ACHN (cell line): ENCODE data around the gene DENND1A.
A peak's percentile ranks its signal among the peaks of the same experiment; 100 is the strongest.

Experiments
- DNase-seq: peaks from one replicate; pipeline ENCODE4 v3.0.0-alpha.2; 2015
- in situ Hi-C: cut with HindIII; loops from 2 replicates; pipeline ENCODE4 v1.10.0; 2017; ENCODE audit warnings: low sequenced_read_pairs, low pct_ligation_motif_present, low pct_unique_long_range_greater_than_20kb

DENND1A gene

DNA sequence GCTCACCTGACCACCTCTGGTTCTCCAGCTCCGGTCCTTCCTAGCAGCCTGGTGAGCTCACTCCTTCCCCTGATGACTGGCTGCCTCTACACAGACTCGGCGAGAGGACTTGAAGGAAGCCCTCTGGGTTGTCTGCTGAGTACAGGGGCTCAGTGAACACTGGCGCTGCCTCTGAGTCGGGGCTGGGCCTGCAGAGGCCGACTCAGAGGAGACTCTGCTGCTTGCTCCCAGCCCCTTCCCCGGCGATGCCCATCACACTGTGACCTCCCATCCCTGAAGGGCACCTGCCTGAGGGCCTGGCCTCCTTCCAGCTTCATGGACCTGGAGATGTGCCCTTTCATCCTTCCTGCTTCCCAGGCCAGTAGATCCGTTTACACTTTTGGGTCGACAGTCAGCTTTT is 551.9 kb downstream of the DENND1A start:
- in situ Hi-C loops: no loop called here

DNA sequence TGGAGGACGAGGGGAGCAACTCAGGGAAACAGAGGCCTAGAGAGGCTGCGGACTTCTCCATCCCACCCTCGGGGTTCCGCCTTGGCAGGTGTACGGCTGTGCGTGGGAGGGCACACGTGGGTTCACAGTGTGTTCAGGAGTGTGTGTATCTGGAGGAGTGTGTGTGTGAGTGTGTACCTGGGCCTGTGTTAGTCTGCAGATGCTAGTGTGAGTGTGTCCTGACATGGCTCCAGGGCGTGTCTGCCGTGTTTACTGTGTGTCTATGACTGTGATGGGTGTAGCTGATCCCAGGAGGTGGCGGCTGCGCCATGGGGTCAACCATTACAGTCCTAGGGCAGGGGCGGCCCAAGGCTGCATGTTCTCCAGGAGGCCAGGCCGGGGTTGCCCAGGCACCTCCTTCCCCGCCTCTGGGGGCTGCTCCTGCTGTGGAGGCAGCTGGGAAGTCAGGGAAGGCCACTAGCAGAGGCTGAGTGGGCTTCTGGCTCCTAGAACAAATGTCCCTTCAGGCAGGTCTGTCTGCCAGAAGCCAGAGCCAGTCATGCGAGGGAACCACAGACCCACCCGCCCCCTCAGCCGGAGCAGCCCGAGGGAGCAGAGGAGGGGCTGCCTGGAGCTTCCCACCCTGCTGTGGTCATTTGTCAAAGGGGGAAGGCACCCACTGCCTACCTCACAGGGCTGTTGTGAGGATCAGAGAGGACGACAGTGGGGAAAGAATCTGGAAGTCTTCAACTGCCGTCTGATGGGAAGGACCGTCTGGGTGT is 552.5 kb downstream of the DENND1A start:
- no peak for DNase-seq
- in situ Hi-C loops: no loop called here

More for the DNA sequence above, 551.9 kb downstream of the DENND1A start:
- DNase-seq: no peak

- in situ Hi-C loops: no loop called here
- DNase-seq: no peak
These were observed 553.5 kb downstream of the DENND1A start for GRCh38 chr9:123376218-123377071.

DNA sequence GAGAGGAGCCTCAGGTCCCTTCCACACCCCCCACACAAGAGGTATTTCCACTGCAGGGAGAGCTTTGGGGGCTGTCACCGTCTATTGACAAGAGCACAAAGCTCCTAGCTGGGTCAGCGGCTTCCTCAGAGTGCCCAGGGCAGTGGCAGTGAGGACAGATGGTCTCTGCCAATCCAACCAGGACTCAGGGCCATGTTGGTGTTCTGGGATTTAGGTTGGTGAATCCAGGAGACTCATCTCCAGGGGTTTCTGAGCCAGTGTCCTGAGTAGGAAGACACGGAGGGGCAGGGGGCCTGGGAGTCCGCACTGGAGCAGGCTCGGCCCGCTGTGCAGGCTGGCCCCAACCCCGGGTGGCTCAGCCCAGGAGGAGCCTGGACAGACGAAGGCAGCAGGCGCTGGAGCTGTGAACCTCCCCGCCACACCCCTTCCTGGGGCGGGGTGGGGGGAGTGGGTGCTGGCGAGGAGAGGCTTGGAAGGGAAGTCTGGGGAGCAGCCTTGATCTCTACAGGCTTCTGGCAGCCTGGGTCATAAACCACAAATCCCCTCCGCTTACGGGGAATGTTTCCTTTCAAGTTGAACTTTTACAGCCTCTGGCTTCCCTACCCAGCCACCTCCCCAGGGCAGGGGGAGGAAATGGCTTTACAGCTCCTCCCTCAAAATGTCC is 554.3 kb downstream of the DENND1A start:
- DNase-seq: peak; percentile 59
- in situ Hi-C loops: no loop called here

- in situ Hi-C loops: no loop called here
- DNase-seq: no peak
These were observed 556.0 kb downstream of the DENND1A start for GRCh38 chr9:123373946-123374345.

GRCh38 chr9:123373447-123373923 is 556.4 kb downstream of the DENND1A start:
- DNase-seq: no peak
- in situ Hi-C loops: no loop called here

DNA sequence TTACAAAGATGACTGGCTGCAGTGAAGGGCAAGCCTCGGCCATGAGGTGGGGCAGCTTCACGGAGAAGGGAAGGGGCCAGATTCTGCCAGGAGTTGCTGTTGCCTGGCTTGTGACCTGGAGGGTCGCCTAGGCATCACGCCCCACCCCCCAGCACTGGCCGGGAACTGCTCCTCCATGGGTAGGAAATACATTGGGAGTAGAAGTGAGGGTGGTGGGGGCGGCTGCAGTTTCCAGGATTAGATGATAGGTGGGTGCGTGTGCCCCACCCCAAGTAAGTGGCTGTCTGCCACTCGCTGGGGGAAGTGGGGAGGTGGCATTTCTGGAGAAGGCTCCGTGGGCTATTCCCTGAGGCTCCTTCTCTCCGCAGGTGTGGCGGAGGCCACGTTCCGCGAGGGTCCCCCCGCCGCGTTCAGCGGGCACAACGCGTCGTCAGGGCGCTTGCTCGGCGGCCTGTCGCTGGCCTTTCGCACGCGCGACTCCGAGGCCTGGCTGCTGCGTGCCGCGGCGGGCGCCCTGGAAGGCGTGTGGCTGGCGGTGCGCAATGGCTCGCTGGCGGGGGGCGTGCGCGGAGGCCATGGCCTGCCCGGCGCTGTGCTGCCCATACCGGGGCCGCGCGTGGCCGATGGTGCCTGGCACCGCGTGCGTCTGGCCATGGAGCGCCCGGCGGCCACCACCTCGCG is 557.0 kb downstream of the DENND1A start:
- DNase-seq: no peak
- in situ Hi-C loops: no loop called here

DNA sequence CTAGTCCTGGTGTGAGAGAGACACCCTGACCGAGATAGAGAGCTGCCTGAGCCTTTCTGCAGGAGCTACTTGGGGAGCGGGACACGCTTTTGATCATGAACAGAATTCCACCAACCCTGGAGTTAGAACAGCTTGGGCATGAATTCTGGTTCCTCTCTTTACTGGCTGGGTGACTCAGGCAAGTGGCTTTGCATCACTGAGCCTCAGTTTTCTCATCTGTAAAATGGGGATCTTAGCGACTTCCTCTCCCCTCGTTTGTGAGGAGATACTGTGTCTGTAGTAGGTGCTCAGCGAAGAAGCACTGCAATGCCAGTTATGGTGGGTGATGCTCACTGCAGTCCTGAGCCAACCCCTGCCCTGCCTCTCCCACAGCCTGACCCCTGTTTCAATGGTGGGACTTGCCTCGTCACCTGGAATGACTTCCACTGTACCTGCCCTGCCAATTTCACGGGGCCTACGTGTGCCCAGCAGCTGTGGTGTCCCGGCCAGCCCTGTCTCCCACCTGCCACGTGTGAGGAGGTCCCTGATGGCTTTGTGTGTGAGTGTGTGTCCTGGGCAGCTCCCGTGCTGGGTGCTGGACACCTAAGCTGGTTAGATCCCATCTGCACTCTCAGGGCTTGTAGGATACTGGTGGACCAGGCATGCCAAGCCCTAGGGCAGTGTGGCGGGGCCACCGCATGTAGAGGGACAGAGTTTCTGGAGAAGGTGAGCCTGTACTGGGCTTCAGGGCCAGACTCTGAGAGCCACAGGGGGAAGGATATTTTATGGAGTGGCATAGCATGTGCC is 557.9 kb downstream of the DENND1A start:
- DNase-seq: no peak
- in situ Hi-C loops: no loop called here

- no peak for DNase-seq
- in situ Hi-C loops: no loop called here
These were observed 558.7 kb downstream of the DENND1A start for GRCh38 chr9:123371228-123371584.

DNA sequence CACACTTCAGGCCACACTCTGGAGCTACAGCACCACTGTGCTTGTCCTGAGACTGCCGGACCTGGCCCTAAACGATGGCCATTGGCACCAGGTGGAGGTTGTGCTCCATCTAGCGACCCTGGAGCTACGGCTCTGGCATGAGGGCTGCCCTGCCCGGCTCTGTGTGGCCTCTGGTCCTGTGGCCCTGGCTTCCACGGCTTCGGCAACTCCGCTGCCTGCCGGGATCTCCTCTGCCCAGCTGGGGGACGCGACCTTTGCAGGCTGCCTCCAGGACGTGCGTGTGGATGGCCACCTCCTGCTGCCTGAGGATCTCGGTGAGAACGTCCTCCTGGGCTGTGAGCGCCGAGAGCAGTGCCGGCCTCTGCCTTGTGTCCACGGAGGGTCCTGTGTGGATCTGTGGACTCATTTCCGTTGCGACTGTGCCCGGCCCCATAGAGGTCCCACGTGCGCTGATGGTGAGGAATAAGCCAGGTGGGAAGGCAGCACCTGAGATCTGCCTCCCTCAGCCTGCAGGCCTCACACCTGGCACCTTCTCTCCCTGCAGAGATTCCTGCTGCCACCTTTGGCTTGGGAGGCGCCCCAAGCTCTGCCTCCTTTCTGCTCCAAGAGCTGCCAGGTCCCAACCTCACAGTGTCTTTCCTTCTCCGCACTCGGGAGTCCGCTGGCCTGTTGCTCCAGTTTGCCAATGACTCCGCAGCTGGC is 559.2 kb downstream of the DENND1A start:
- in situ Hi-C loops: no loop called here
- DNase-seq: no peak

GRCh38 chr9:123370108-123370507 is 559.8 kb downstream of the DENND1A start:
- no peak for DNase-seq
- in situ Hi-C loops: no loop called here

DNA sequence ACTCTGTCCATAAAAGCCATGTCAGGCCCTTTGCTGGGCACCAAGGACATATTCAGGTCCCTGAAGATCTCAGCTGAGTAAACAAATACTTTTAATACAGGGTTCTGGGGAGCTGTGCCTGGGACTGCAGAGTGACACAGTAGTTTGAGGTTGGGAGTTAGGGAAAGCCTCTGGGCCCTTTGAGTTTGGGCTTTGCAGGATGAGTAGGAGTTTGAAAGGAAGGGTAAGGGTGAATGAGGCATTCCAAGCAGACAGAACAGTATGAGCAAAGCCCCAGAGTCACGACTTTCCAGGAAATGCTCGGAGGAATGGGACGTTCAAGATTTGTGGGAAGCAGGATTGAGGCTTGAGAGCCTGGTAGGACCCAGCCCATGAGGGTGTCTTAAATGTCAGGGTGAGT is 560.6 kb downstream of the DENND1A start:
- in situ Hi-C loops: no loop called here
- no peak for DNase-seq

DNA sequence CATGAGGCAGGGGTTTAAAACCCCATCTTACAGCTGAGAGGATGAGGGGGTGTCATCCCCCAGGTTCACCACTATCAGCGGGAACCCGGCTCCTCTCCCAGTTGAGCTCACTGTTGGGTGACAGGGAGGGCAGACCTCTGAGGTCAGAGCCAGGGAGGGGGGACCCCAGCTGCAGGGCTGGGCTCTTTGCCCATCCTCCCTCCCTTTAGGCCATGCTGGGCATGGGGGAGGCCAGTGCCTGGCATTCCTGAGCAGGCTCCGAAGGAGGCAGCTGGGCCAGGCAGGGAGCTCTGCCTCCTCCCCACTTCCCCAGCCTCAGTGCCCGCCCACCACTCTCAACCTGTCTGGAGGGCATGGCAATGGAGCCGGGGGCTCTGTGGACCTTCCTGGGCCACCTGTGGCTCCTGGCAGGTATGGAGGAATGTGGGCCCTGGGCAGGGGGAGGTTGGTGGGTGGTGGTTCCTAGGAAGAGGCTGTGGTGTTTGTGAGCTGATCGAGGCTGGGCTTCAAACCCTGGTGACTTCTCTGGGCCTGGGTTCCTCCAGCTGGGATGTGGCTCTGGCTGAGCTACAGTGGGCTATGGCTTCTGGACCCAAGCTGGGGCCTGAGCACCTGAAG is 561.3 kb downstream of the DENND1A start:
- in situ Hi-C loops: no loop called here
- DNase-seq: no peak

DNA sequence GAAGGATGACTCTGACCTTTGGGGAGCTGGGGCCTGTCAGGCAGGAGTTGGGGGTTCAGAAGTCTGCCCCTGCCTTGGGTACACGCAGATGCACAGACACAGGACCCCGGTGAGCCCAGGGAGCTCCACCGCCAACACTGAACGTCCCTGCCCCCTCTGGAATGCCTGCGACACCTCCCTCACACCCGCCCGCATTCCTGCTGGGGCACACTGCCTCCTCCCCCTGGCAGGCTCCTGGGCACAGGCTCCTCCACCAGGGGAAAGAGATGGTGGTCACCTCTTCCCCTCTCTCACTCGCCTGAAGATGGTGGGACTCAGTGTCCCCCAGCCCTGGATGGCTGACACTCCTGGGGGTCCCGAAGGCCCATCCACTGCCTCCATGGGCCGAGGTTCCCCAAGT is 561.9 kb downstream of the DENND1A start:
- peak; percentile 8 for DNase-seq
- in situ Hi-C loops: no loop called here

DNA sequence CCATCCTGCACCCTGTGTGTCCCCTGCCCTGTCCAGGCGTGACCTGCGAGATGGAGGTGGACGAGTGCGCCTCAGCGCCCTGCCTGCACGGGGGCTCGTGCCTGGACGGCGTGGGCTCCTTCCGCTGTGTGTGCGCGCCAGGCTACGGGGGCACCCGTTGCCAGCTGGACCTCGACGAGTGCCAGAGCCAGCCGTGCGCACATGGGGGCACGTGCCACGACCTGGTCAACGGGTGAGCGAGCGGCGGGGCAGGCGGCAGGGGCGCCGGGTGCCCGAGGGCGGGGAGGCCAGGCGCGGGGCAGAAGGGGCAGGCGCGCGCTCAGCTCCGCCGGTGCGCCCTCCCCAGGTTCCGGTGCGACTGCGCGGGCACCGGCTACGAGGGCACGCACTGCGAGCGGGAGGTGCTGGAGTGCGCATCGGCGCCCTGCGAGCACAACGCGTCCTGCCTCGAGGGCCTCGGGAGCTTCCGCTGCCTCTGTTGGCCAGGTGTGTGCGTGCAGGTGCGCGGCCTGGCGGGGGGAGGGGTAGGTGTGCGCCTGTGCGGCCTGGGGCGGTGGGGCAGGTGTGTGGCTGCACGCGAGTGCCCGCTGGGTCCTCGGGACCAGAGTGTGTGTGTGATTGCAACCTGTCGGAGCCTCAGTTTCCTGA is 563.9 kb downstream of the DENND1A start:
- no peak for DNase-seq
- in situ Hi-C loops: no loop called here

- DNase-seq: peak; percentile 18
- in situ Hi-C loops: no loop called here
These were observed 564.5 kb downstream of the DENND1A start for GRCh38 chr9:123365287-123365880.
